Endothelial cell of umbilical vein (primary cell): Measurements from ENCODE around the gene UBE2F. TPM values are rescaled to one million over a fixed set of nuclear protein-coding genes. Genes with fewer than 3 reads are reported as not detected.
"Not testable (repeated sequence)": the region's sequence is repeated elsewhere in the genome, so short reads cannot be mapped to it uniquely, and the experiment has no call there.

Source experiments
- BruUV-seq: library from RNA; stranded (reverse); fragments of 400-500 nt; replicated peaks from 2 replicates; lab custom pipeline; 2021; lab: Mats Ljungman, UMichigan
- CTCF ChIA-PET: fragments of 300-600, 350-600 bp; sonication (Branson Sonifier 250); formaldehyde crosslinking; loops from one replicate; lab custom pipeline; 2021; ENCODE audit warnings: antibody characterized with exemption, inconsistent platforms; lab: Charles Lee
- POLR2A ChIA-PET: fragments of 300-600, 350-600 bp; sonication (Branson Sonifier 250); formaldehyde crosslinking; loops from one replicate; lab custom pipeline; 2021; ENCODE audit warnings: antibody characterized with exemption, inconsistent platforms; lab: Charles Lee
- DNase-seq: peaks from one replicate; pipeline ENCODE4 v3.0.0-alpha.2; 2011; ENCODE audit warnings: low read depth, low spot score
- FAIRE-seq: peaks from 2 replicates; lab custom pipeline; 2011; peaks lifted over from hg19 to GRCh38; lab: Jason Lieb, UNC
- H2AFZ ChIP-seq: 2 replicates; pipeline ENCODE4 v1.6.0; 2012; ENCODE audit warnings: low read depth, low read length, control low read depth, inconsistent platforms
- H3K27ac ChIP-seq: 2 replicates; pipeline ENCODE4 v1.5.1; 2011; ENCODE audit warnings: low read depth, mild to moderate bottlenecking, control low read depth, low read length, moderate library complexity; ENCODE audit not compliant: insufficient read depth
- H3K27me3 ChIP-seq, 2 experiments: 2 replicates each; pipeline versions ENCODE4 v1.6.0 to v1.6.1; 2011; ENCODE audit warnings: low read length in 2 of 2, mixed read lengths in 1 of 2; ENCODE audit not compliant: control insufficient read depth in 2 of 2, insufficient read depth in 2 of 2
- H3K36me3 ChIP-seq, 2 experiments: 2 replicates in 1 of 2; 3 replicates in 1 of 2; pipeline ENCODE4 v1.5.1; 2011; ENCODE audit warnings: low read length in 2 of 2, mild to moderate bottlenecking in 1 of 2, moderate library complexity in 1 of 2; ENCODE audit not compliant: control insufficient read depth in 2 of 2, insufficient read depth in 2 of 2; ENCODE audit errors: extremely low read depth in 1 of 2
- H3K4me1 ChIP-seq: 3 replicates; pipeline ENCODE4 v1.5.1; 2011; ENCODE audit warnings: mild to moderate bottlenecking, low read length; ENCODE audit not compliant: control insufficient read depth, insufficient read depth; ENCODE audit errors: extremely low read depth
- H3K4me2 ChIP-seq: 2 replicates; pipeline ENCODE4 v1.6.1; 2011; ENCODE audit warnings: low read length, control low read depth, mixed read lengths; ENCODE audit not compliant: insufficient read depth
- H3K4me3 ChIP-seq, 3 experiments: fragments of 200-600 bp in 1 of 3; sonication (generic), shearing (Covaris generic) in 1 of 3; replicated peaks in 1 of 3; 2 replicates each; pipeline ENCODE4 v1.5.1; 2011 to 2016; ENCODE audit warnings: control low read depth in 3 of 3, low read length in 3 of 3, mild to moderate bottlenecking in 2 of 3, inconsistent platforms in 1 of 3, low read depth in 1 of 3, moderate library complexity in 1 of 3; ENCODE audit not compliant: insufficient read depth in 1 of 3
- H3K79me2 ChIP-seq: 2 replicates; pipeline ENCODE4 v1.6.0; 2012; ENCODE audit warnings: low read length, inconsistent platforms; ENCODE audit not compliant: control insufficient read depth, insufficient read depth
- H3K9ac ChIP-seq: replicated peaks from 2 replicates; pipeline ENCODE3; 2011; ENCODE audit warnings: low read length, control low read depth; ENCODE audit not compliant: insufficient read depth; ENCODE audit errors: extremely low read depth
- H3K9me1 ChIP-seq: replicated peaks from 3 replicates; pipeline ENCODE4 v1.6.0; 2011; ENCODE audit warnings: mild to moderate bottlenecking, low read length; ENCODE audit not compliant: control insufficient read depth, insufficient read depth; ENCODE audit errors: extremely low read depth
- H3K9me3 ChIP-seq: replicated peaks from 2 replicates; pipeline ENCODE4 v1.5.1; 2012; ENCODE audit warnings: low read length, inconsistent platforms; ENCODE audit not compliant: control insufficient read depth, insufficient read depth
- H4K20me1 ChIP-seq: replicated peaks from 2 replicates; pipeline ENCODE3; 2011; ENCODE audit warnings: mild to moderate bottlenecking, low read length; ENCODE audit not compliant: control insufficient read depth, insufficient read depth; ENCODE audit errors: extremely low read depth
- EZH2 ChIP-seq: IDR thresholded peaks from 2 replicates; pipeline ENCODE4 v1.6.1; 2012; ENCODE audit warnings: borderline replicate concordance, low read depth, mild to moderate bottlenecking, moderate library complexity, low read length, inconsistent platforms; ENCODE audit not compliant: severe bottlenecking
- FOS ChIP-seq: IDR thresholded peaks from 2 replicates; pipeline ENCODE4 v1.6.1; 2011; ENCODE audit warnings: mild to moderate bottlenecking, low read length, moderate library complexity, borderline replicate concordance; ENCODE audit not compliant: insufficient read depth
- MYC ChIP-seq: IDR thresholded peaks from one replicate; pipeline ENCODE4 v1.6.1; 2011; ENCODE audit warnings: mild to moderate bottlenecking, low read depth, low read length
- POLR2A ChIP-seq: IDR thresholded peaks from 2 replicates; pipeline ENCODE4 v1.6.1; 2012; ENCODE audit warnings: low read depth, mild to moderate bottlenecking, control low read depth, low read length
- POLR2AphosphoS5 ChIP-seq: IDR thresholded peaks from 2 replicates; pipeline ENCODE4 v1.6.1; 2012; ENCODE audit warnings: low read depth, mild to moderate bottlenecking, control low read depth, low read length, moderate library complexity; ENCODE audit not compliant: insufficient read depth
- dilution Hi-C: fragments of 300-500 bp; cut with MboI; formaldehyde crosslinking; loops from one replicate; pipeline ENCODE4 v1.15.0; 2019; ENCODE audit warnings: low sequenced_read_pairs; ENCODE audit not compliant: extremely low pct_ligation_motif_present
- intact Hi-C: fragments of 100-400 bp; cut with micrococcal nuclease; formaldehyde crosslinking; loops from one replicate; pipeline ENCODE4 v1.10.0; 2022
- polyA plus RNA-seq, 4 experiments: library from polyadenylated mRNA; depleted of rRNA in 3 of 4; stranded (reverse) in 3 of 4; unstranded in 1 of 4; fragments of >200 nt; gene quantifications; 2 replicates each; pipeline versions ENCODE4 v1.2.1 to v1.2.3, GENCODE V29; 2011 to 2012; ENCODE audit warnings: missing spikeins in 1 of 4
- total RNA-seq: library from RNA; stranded (reverse); gene quantifications from 2 replicates; pipeline ENCODE4 v1.2.3, GENCODE V29; 2021

The UBE2F gene
- total and polyA plus RNA-seq, 2 donors (not counting 3 experiments of a cell fraction or from before 2014, with no cell fraction given) = 42.3 to 45.6 TPM

DNA sequence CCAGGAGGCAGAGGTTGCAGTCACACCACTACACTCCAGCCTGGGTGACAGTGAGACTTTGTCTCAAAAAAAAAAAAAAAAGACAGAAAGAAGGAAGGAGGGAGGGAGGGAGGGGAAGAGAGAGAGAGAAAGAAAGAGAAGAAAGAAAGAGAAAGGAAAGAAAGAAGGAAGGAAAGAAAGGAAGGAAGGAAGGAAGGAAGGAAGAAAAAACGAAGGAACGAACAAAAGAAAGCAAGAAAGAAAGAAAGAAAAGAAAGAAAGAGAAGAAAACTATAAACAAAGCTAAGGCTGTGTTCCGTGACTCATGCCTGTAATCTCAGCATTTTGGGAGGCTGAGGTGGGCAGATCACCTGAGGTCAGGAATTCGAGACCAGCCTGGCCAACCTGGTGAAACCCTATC, 15.5 kb upstream of the UBE2F start:
- CTCF ChIA-PET = interaction anchor here (1.6 kb wide), 1 partner anchor 28 kb away, joined by 4 read pairs; no protein-coding TSS in a partner anchor
- dilution Hi-C loops, intact Hi-C loops, DNase-seq, H3K9me3 ChIP-seq, H2AFZ ChIP-seq, H3K79me2 ChIP-seq, H4K20me1 ChIP-seq, BruUV-seq, H3K4me3 ChIP-seq, H3K9me1 ChIP-seq, H3K27ac ChIP-seq, H3K36me3 ChIP-seq, H3K4me1 ChIP-seq, H3K4me2 ChIP-seq, FAIRE-seq, H3K9ac ChIP-seq, POLR2A ChIA-PET: not testable (repeated sequence)
- H3K27me3 ChIP-seq = peaks cover 21% of the 10 kb centered on the region in 2 experiments

GRCh38 chr2:237951878-237952277, 14.9 kb upstream of the UBE2F start:
- BruUV-seq = no TSS peak
- no peak overlapping the region for H3K4me3 ChIP-seq
- no peaks in the 10 kb centered on the region for H3K79me2 ChIP-seq
- dilution Hi-C loops = no loop called here
- H3K4me2 ChIP-seq = no peak overlapping the region
- no peak overlapping the region for H3K9ac ChIP-seq
- no peaks in the 10 kb centered on the region for H3K4me1 ChIP-seq
- no peak overlapping the region for H2AFZ ChIP-seq
- intact Hi-C loops = no loop called here
- H3K27me3 ChIP-seq = peaks cover 24% of the 10 kb centered on the region in 2 experiments
- POLR2A ChIA-PET = interaction anchor here (0.6 kb wide), 1 partner anchor 21 kb away, joined by 3 read pairs; no protein-coding TSS in a partner anchor
- TF ChIP-seq MYC (no peak), POLR2A (no peak), FOS (no peak), POLR2AphosphoS5 (no peak), EZH2 (no peak)
- H3K9me1 ChIP-seq = no peaks in the 10 kb centered on the region
- no peaks in the 10 kb centered on the region for H4K20me1 ChIP-seq
- CTCF ChIA-PET = interaction anchor here (0.7 to 1.6 kb wide), 2 partner anchors 24 to 29 kb away, joined by 4 read pairs; no protein-coding TSS in a partner anchor
- no peak for FAIRE-seq
- H3K27ac ChIP-seq = no peak overlapping the region
- DNase-seq = no peak
- no peaks in the 10 kb centered on the region for H3K36me3 ChIP-seq
- H3K9me3 ChIP-seq = no peaks in the 10 kb centered on the region
